ENCODE measurements around the gene DNAH14. TPM values are rescaled to one million over a fixed set of nuclear protein-coding genes. Genes with fewer than 3 reads are reported as not detected.

Gene DNAH14
- total and polyA plus RNA-seq, 7 donors = 0.07 to 1.8 (median 0.82) TPM; not detected in 2

GRCh38 chr1:225448146-225448805 lies 518.8 kb downstream of the DNAH14 start:
- Histone ChIP-seq H3K27ac (peak overlapping the region; percentile 34), H3K36me3 (ENCODE audit: insufficient read depth in 1 of 2, low read depth in 1 of 2) (no peaks in the 10 kb centered on the region), H3K9me3 (no peaks in the 10 kb centered on the region), H3K4me1 (peaks cover 8% of the 10 kb centered on the region), H3K4me3 (no peak overlapping the region), H3K27me3 (ENCODE audit: insufficient read depth in 3 of 3, low read length in 2 of 3) (no peaks in the 10 kb centered on the region)
- 40 to 56% (median 50%) methylated on average over 9 of the region's 9 CpGs for WGBS, 3 donors
- intact Hi-C loops (cut with DNase I) = no loop called here
- TF ChIP-seq CTCF (IDR thresholded peaks at IDR 0.05) = no peak
- ATAC-seq (no peak), DNase-seq (no peak)

Data from psoas muscle (tissue), 8 donors.